ENCODE measurements around the gene SCARF2. TPM values are rescaled to one million over a fixed set of nuclear protein-coding genes. Genes with fewer than 3 reads are reported as not detected.

SCARF2 gene
- total RNA-seq, 1 experiment from 2014 or later: 10.8 TPM

GRCh38 chr22:20383538-20383937 lies 54.1 kb downstream of the SCARF2 start:
- Histone ChIP-seq H2AFZ (ENCODE audit: low read length) (no peak overlapping the region), H2BK15ac (ENCODE audit: low read depth, low read length) (no peak overlapping the region)
- WGBS (ENCODE audit: extremely low coverage, insufficient read length, low lambda C conversion rate): no CpG with 5 or more reads among the region's 9 CpGs

More at GRCh38 chr22:20383538-20383937, 54.1 kb downstream of the SCARF2 start:
- H3K18ac ChIP-seq (ENCODE audit: insufficient read length, low read depth, low read length): no peak overlapping the region
- H2BK120ac ChIP-seq (ENCODE audit: low read depth, low read length, poor library complexity, severe bottlenecking): no peak overlapping the region
- H3K27ac ChIP-seq (ENCODE audit: insufficient read length, low read depth, low read length): no peak overlapping the region
- no peaks in the 10 kb centered on the region for H3K9me3 ChIP-seq (ENCODE audit: control insufficient read depth, low read depth, low read length)
- H4K20me1 ChIP-seq (ENCODE audit: control insufficient read depth, insufficient read depth, insufficient read length): no peaks in the 10 kb centered on the region
- Mint-ChIP-seq H3K4me3 (no peak overlapping the region), H3K27me3 (ENCODE audit: low read depth) (peaks cover 2% of the 10 kb centered on the region; the same call in 1 of the 2 replicates), H3K9me3 (no peaks in the 10 kb centered on the region), H3K27ac (no peak overlapping the region), H3K36me3 (ENCODE audit: insufficient read depth in 1 of 3, low read depth in 3 of 3) (no peaks in the 10 kb centered on the region), H3K4me1 (peaks cover 5 to 9% of the 10 kb centered on the region in 2 experiments)
- no peak overlapping the region for H2BK12ac ChIP-seq (ENCODE audit: insufficient read length, low read depth, low read length)
- no peak overlapping the region for H3K4ac ChIP-seq (ENCODE audit: low read depth, low read length)
- no peaks in the 10 kb centered on the region for H3K23me2 ChIP-seq (ENCODE audit: insufficient read length, low read depth, low read length, poor library complexity, severe bottlenecking)
- no peaks in the 10 kb centered on the region for H3K27me3 ChIP-seq (ENCODE audit: insufficient read depth, low read length)
- H3K4me2 ChIP-seq (ENCODE audit: insufficient read depth, insufficient read length, low read length): no peak overlapping the region
- H4K91ac ChIP-seq (ENCODE audit: insufficient read length, low read depth, low read length): no peak overlapping the region
- H3K14ac ChIP-seq (ENCODE audit: insufficient read depth, low read length): no peak overlapping the region
- H2BK20ac ChIP-seq (ENCODE audit: low read depth, low read length, poor library complexity, severe bottlenecking): no peak overlapping the region
- H3T11ph ChIP-seq (ENCODE audit: low read length): no peak overlapping the region
- no peak overlapping the region for H3K23ac ChIP-seq (ENCODE audit: insufficient read length, low read depth, low read length)
- no peaks in the 10 kb centered on the region for H3K79me2 ChIP-seq (ENCODE audit: insufficient read depth, low read length)
- no peak overlapping the region for H4K8ac ChIP-seq (replicated peaks; ENCODE audit: insufficient read length, low read depth, low read length)
- no peak overlapping the region for H2BK5ac ChIP-seq (ENCODE audit: insufficient read length, low read length)
- peak; percentile 4 for DNase-seq
- no peak overlapping the region for H4K5ac ChIP-seq (ENCODE audit: insufficient read length, low read depth, low read length)
- H3K9ac ChIP-seq (ENCODE audit: extremely low read depth, insufficient read length, low read length): no peak overlapping the region
- no peak for TF ChIP-seq CTCF (conservative IDR thresholded peaks at IDR 0.05)
- H3K79me1 ChIP-seq (ENCODE audit: insufficient read depth, low read depth, low read length, poor library complexity, severe bottlenecking): no peaks in the 10 kb centered on the region
- no peaks in the 10 kb centered on the region; the same call in 1 of the 2 replicates for H3K4me1 ChIP-seq (ENCODE audit: insufficient read depth, low read length)
- no peak overlapping the region for H2AK5ac ChIP-seq (ENCODE audit: insufficient read length, low read length)
- no peak overlapping the region for H3K56ac ChIP-seq (ENCODE audit: insufficient read length, low read depth, low read length)
